Activated effector memory CD4-positive, alpha-beta T cell treated with anti-CD3 and anti-CD28 coated beads, Interleukin-2, amount 50 U/mL, for 16 hours (primary cell): Measurements from ENCODE around the gene SARS1.

Source experiments
- DNase-seq: peaks from one replicate; pipeline ENCODE4 v3.0.0-alpha.2; 2020

The SARS1 gene

DNA sequence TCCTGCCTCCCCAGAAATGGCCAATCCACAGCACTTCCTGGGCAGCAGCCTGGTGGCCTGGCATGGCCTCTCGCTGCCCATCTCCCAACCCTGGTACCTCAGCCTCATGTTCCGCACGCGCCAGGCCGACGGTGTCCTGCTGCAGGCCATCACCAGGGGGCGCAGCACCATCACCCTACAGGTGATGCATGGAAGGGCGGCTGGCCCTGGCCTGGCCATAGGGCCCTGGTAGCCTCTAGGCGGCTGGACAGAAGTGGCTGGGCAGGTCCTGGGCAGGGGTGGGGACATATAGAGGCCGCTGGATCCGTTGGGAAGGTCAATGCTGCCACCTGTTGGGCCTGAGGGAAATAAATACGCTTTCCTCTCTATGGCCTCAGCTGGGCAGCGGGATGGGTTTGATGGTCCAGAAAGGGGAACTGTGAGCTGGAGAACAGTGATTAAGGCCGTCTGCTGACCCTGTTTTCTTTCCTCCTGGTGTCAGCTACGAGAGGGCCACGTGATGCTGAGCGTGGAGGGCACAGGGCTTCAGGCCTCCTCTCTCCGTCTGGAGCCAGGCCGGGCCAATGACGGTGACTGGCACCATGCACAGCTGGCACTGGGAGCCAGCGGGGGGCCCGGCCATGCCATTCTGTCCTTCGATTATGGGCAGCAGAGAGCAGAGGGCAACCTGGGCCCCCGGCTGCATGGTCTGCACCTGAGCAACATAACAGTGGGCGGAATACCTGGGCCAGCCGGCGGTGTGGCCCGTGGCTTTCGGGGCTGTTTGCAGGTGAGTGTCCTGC is 50.1 kb downstream of the SARS1 start:
- peak; percentile 92 for DNase-seq

DNA sequence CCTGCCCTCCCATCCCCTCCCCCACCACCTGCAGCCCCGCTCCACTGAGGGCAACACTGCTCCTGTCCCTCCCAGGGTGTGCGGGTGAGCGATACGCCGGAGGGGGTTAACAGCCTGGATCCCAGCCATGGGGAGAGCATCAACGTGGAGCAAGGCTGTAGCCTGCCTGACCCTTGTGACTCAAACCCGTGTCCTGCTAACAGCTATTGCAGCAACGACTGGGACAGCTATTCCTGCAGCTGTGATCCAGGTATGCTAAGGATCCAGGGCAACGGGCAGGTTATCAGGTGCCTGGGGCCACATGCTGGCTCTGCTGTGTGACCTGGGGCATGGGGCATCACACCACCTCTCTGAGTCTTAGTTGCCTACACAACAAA is 50.6 kb downstream of the SARS1 start:
- DNase-seq = no peak

DNA sequence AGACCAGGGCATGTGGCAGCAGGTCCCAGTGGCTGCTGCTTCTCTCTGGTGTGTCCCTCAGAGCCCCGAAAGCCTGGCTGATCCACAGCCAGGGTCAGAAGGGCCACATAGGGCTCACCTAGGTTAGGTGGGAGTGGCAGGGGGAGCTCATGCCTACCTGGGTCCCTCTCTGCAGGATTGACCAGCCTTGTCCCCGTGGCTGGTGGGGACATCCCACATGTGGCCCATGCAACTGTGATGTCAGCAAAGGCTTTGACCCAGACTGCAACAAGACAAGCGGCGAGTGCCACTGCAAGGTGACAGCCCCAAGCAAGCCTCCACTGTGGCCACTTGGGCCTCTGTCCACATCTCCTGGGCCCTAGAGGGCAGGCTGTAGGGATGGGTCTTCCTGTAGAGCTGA is 51.3 kb downstream of the SARS1 start:
- DNase-seq = no peak

DNA sequence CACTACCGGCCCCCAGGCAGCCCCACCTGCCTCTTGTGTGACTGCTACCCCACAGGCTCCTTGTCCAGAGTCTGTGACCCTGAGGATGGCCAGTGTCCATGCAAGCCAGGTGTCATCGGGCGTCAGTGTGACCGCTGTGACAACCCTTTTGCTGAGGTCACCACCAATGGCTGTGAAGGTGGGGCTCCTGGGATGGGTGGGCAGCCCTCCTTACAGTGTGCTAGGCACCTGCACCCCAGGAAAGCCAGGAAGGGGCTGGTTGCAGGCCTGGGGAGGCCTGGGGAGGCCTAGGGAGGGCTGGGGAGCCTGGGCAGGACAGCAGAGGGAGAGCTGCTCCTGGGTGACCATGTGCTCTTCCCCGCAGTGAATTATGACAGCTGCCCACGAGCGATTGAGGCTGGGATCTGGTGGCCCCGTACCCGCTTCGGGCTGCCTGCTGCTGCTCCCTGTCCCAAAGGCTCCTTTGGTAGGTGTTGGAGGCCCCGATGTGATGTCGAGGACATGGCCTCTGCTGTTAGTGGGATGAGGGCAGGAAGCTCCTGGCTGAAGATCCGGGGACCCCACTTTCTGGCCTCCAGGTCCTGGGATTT is 52.1 kb downstream of the SARS1 start:
- DNase-seq = no peak

DNA sequence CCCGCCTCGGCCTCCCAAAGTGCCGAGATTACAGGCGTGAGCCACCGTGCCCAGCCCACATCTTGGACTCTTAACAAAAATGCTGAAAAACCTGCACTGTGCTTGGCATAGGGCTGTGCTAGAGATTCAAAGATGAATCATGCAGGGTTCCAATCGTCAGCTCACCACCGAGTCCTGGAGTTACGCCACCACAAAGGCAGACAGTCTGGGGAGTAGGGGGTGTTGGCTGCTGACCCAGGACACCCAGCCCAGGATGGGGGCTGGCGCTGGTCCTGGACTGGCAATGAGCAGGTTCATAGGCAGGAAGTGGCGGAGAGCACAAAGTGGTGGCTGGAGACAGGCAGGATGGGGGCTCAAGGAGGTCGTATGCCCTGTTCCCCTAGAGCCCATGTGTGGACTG is 53.2 kb downstream of the SARS1 start:
- no peak for DNase-seq

DNA sequence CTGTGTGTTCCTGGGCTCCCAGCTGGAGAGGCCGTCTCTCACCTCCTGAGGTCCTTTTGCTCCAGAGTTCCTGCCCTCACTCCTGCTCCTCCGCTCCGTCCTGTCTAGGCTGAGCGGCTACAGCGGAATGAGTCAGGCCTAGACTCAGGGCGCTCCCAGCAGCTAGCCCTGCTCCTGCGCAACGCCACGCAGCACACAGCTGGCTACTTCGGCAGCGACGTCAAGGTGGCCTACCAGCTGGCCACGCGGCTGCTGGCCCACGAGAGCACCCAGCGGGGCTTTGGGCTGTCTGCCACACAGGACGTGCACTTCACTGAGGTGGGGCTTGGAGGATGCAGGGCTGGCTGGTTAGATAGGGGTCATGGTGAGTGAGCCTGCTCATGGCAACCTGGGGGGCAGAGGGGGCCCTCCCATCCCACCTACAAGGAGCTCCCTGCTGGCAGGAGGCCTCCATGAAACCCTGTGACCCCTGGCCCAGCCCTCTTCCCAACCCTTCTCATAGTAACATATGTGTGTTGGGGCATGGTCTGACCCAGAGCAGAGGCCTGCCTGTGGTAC is 54.1 kb downstream of the SARS1 start:
- DNase-seq = no peak

DNA sequence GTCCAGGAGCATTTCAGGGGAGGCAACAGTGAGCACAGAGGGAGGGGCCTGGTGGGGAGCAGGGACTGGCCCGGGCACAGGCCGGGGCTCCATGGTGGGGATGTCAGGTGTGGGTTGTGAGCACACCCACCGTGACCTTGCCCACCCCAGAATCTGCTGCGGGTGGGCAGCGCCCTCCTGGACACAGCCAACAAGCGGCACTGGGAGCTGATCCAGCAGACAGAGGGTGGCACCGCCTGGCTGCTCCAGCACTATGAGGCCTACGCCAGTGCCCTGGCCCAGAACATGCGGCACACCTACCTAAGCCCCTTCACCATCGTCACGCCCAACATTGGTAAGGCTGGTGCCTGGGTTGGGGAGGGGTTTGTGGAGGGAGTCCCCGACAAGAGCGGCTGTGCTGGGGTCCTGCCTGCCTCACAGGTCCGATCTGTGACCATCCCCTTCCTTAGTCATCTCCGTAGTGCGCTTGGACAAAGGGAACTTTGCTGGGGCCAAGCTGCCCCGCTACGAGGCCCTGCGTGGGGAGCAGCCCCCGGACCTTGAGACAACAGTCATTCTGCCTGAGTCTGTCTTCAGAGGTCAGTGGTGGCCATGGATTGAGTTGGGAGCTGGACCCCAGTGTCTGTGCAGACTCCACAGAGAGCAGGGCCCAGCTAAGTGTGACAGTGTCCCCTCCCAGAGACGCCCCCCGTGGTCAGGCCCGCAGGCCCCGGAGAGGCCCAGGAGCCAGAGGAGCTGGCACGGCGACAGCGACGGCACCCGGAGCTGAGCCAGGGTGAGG is 54.9 kb downstream of the SARS1 start:
- DNase-seq = no peak

DNA sequence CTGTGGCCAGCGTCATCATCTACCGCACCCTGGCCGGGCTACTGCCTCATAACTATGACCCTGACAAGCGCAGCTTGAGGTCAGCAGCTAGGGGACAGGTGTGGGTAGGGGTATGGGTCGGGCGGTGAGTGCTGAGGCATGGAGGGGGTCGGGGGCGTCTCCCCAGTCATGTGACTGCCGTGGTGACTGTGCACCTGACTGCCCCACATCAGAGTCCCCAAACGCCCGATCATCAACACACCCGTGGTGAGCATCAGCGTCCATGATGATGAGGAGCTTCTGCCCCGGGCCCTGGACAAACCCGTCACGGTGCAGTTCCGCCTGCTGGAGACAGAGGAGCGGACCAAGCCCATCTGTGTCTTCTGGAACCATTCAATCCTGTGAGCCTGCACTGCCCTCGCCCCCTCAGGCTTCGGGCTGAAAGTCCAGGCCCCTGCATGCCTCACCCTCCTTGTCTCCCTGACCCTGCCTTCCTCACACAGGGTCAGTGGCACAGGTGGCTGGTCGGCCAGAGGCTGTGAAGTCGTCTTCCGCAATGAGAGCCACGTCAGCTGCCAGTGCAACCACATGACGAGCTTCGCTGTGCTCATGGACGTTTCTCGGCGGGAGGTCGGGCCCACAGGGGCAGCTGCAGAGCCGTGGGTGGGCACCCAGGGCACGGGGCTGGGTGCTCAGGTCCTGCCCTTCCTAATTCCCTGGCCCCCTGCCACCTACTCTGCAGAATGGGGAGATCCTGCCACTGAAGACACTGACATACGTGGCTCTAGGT is 55.7 kb downstream of the SARS1 start:
- no peak for DNase-seq

DNA sequence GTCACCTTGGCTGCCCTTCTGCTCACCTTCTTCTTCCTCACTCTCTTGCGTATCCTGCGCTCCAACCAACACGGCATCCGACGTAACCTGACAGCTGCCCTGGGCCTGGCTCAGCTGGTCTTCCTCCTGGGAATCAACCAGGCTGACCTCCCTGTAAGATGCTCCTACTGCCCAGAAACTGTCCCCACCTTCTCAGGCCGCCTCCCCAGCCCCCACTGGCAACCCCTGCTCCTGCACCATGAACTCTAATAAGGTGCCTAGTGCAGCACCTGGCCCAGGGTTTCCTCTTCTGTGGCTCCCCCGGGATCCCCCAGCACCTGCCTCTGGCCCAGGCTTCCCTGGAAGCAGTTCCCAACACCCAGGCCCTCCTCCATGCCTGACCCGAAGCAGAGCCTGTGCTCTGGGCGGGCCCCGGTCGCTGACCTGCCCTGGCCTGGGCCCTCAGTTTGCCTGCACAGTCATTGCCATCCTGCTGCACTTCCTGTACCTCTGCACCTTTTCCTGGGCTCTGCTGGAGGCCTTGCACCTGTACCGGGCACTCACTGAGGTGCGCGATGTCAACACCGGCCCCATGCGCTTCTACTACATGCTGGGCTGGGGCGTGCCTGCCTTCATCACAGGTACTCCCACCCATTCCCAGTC is 56.4 kb downstream of the SARS1 start:
- DNase-seq = no peak

DNA sequence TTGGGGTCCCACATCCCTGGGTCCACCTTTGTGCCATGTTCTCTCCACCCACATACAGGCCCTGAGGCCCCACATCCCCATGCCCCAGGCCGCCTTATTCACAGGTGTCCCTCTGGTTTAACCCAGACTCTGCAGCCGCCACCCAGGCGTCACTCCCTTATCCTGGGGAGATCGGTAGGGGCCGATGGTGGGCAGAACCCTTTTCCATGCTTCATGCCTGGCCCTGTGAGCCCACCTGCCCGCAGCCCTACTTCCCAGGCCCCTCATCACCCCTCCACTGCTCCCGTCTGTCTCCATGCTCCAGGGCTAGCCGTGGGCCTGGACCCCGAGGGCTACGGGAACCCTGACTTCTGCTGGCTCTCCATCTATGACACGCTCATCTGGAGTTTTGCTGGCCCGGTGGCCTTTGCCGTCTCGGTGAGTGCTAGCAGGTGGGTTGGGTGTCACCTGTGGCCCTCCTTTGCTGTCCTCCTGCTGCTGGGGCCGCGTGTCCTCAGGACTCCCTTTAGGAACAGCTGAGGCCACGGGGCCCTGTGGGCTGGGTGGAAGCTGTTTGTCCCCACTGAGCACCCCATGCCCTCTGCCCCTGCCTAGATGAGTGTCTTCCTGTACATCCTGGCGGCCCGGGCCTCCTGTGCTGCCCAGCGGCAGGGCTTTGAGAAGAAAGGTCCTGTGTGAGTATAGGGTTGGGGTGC is 57.1 kb downstream of the SARS1 start:
- no peak for DNase-seq

DNA sequence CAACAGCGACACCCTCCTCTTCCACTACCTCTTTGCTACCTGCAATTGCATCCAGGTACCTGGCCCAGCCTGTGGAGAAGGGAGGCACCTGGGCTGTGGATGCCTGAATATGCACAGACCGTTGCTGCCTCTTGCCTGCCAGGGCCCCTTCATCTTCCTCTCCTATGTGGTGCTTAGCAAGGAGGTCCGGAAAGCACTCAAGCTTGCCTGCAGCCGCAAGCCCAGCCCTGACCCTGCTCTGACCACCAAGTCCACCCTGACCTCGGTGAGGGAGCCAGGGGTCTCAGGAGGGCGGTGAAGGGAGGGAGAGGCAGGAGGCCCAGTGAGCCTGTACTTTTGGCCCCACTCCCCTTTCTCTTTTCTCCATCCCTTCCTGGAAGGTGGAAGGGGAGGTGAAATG is 57.7 kb downstream of the SARS1 start:
- no peak for DNase-seq

DNA sequence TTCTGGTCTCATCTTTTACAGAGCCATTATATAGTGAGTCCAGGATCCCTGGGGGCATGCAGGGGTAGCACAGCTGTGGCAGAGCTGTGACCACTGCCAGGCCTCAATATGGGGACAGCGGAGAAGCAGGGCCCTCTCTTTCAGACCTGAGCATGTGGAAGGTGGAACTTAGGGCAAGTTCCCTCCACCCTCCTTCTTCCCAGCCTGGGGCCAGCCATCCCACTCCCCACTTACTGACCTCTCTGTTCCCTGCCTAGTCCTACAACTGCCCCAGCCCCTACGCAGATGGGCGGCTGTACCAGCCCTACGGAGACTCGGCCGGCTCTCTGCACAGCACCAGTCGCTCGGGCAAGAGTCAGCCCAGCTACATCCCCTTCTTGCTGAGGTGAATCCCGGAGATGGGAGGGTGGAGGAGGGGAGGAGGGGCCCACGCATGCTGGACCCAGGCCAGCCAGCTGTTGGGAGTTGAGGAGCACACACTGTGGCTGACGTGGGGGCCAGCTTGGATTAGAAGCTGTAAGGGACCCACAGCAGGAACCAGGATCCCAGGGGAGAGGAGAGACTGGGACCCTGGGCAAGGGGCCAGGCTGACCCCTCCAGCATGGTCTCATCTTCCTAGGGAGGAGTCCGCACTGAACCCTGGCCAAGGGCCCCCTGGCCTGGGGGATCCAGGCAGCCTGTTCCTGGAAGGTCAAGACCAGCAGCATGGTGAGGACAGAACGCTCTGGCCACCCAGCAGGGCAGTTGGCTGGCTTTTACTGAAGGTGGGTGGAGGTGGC is 58.5 kb downstream of the SARS1 start:
- no peak for DNase-seq

DNA sequence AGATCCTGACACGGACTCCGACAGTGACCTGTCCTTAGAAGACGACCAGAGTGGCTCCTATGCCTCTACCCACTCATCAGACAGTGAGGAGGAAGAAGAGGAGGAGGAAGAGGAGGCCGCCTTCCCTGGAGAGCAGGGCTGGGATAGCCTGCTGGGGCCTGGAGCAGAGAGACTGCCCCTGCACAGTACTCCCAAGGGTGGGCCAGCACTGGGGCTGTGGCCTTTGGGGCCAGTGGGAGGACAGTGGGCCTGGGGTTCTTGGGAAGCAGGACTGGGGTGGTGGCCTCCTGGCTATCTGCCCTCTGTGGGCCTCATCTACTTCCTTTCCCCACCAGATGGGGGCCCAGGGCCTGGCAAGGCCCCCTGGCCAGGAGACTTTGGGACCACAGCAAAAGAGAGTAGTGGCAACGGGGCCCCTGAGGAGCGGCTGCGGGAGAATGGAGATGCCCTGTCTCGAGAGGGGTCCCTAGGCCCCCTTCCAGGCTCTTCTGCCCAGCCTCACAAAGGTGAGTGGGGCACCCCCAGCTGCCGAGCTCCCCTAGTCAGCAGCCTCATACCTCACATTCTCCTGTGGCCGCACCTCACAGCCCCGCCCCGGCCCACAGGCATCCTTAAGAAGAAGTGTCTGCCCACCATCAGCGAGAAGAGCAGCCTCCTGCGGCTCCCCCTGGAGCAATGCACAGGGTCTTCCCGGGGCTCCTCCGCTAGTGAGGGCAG is 59.3 kb downstream of the SARS1 start:
- peak; percentile 46 for DNase-seq

DNA sequence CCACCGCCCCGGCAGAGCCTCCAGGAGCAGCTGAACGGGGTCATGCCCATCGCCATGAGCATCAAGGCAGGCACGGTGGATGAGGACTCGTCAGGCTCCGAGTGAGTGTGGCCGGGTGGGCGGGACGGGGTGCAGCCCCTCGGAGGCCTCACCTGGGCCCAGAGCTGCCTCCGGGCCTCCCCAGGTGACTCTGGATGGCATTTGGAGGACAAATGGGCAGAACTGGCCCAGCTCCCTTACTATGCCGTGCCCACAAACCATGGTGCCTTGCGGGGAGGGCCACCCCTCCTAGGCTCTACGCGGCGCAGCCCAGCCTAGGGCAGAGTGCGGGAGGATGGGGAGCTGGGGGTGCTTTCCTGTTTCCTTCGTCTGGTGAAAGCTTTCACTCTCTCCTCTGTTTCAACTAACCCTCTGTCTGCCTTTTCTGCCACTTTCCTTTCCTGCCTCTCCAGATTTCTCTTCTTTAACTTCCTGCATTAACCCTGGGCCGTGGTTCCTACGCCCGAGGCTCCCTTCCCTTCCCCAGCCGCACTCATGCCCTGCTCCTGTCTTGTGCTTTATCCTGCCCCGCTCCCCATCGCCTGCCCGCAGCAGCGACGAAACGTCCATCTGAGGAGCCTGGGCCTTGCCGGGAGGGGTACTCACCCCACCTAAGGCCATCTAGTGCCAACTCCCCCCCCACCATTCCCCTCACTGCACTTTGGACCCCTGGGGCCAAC is 60.0 kb downstream of the SARS1 start:
- DNase-seq = peak; percentile 41

DNA sequence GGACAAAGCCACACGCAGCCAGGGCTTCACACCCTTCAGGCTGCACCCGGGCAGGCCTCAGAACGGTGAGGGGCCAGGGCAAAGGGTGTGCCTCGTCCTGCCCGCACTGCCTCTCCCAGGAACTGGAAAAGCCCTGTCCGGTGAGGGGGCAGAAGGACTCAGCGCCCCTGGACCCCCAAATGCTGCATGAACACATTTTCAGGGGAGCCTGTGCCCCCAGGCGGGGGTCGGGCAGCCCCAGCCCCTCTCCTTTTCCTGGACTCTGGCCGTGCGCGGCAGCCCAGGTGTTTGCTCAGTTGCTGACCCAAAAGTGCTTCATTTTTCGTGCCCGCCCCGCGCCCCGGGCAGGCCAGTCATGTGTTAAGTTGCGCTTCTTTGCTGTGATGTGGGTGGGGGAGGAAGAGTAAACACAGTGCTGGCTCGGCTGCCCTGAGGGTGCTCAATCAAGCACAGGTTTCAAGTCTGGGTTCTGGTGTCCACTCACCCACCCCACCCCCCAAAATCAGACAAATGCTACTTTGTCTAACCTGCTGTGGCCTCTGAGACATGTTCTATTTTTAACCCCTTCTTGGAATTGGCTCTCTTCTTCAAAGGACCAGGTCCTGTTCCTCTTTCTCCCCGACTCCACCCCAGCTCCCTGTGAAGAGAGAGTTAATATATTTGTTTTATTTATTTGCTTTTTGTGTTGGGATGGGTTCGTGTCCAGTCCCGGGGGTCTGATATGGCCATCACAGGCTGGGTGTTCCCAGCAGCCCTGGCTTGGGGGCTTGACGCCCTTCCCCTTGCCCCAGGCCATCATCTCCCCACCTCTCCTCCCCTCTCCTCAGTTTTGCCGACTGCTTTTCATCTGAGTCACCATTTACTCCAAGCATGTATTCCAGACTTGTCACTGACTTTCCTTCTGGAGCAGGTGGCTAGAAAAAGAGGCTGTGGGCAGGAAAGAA is 61.1 kb downstream of the SARS1 start:
- DNase-seq = peak; percentile 46

DNA sequence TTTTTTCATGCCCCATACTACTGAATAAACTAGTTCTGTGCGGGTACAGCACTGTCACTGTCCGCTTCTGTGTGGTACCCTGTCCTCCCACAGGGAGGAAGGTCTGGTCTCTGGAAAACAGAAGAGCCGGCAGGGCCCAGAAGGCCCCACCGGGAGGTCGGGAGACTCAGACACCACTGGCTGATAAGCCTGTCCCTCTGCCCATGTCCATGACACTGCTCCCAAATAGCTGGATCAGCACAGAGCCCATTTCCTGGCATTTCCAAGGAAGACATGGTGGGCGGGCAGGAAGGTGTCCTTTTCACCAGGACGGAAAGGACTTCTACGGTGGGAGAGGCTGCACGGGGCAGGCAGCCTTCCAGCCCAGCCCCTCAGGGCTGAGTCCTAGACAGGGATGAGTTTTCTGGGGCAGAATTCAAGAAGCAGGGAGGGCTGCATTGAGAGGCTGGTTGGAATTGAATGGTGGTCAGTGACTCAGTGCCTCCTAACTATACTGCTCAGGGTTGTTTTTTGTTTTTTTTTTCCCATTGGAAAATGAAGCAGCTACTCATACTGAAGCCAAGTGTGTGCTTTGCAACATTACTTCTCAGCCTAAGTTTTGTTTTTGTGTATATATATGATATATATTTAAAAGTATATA is 62.1 kb downstream of the SARS1 start:
- peak; percentile 51 for DNase-seq

DNA sequence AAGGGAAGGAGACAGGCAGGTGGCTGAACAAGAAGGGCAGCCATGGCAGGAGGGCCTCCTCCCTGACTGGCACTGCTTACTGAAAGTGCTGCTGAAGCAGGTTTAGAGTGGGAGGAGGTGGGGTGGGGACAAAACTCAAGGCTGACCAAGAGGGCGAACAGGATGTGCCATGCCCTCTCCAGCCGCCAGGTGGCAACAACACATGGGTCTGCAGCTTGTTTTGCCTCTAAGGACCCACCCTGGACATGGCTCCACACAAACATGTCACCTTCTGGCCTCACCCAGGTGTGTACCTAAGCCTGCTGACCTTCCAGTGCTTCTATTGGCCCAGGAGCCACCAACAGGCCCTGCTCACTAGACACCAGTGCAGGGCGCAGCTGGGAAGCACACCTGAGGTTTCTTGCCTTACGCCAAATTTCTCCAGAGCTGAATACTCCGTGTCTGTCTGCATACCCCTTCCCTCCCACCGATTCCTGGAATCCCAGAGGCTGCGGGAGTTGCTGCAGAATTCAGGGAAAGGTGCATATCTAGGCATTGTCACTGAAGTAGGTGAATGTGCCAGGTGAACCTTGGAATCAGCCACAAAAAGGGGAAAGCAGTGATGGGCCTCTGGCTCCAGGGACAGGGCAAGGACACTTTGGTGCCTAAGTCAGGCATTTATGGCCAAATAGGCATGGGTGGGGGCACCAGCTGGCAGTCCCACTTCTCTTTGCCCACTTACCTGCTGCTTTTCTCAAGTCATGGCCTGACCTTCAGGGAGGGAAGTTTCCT is 63.9 kb downstream of the SARS1 start:
- peak; percentile 87 for DNase-seq
